CD4-positive, CD25-positive, alpha-beta regulatory T cell (primary cell): ENCODE measurements around the gene CDH3. TPM values are rescaled to one million over a fixed set of nuclear protein-coding genes. Genes with fewer than 3 reads are reported as not detected.
A peak's percentile ranks its signal among the peaks of the same experiment; 100 is the strongest.

ENCODE experiments used
- ATAC-seq, 2 donors: fragments of 150-1000 bp; cut with Tn5 transposase; one replicate each; pipeline ENCODE4 v1.10.0; 2021; ENCODE audit warnings: low read depth in 2 of 2, moderate number of reproducible peaks in 2 of 2, moderate library complexity in 1 of 2
- DNase-seq, 3 donors: peaks; one replicate each; pipeline versions ENCODE4 v3.0.0 to v3.0.0-alpha.2; 2012 to 2022; ENCODE audit warnings: mixed read lengths in 1 of 3
- H3K27ac ChIP-seq: one replicate; pipeline ENCODE4 v1.7.0; 2013; ENCODE audit warnings: mild to moderate bottlenecking, low read length; ENCODE audit not compliant: insufficient read depth, poor library complexity, severe bottlenecking
- H3K27me3 ChIP-seq: one replicate; pipeline ENCODE4 v1.7.0; 2013; ENCODE audit warnings: low read length; ENCODE audit not compliant: control insufficient read depth, insufficient read depth
- H3K36me3 ChIP-seq: one replicate; pipeline ENCODE4 v1.7.0; 2013; ENCODE audit warnings: mild to moderate bottlenecking, low read length, moderate library complexity; ENCODE audit not compliant: control insufficient read depth, insufficient read depth
- H3K4me1 ChIP-seq: 2 replicates; pipeline ENCODE4 v1.7.0; 2013; ENCODE audit warnings: mild to moderate bottlenecking, low read length; ENCODE audit not compliant: insufficient read depth, control insufficient read depth, poor library complexity, severe bottlenecking
- H3K4me3 ChIP-seq: one replicate; pipeline ENCODE4 v1.7.0; 2013; ENCODE audit warnings: low read depth, mild to moderate bottlenecking, low read length, moderate library complexity
- H3K9me3 ChIP-seq, 2 experiments: 1 replicate in 1 of 2; 2 replicates in 1 of 2; pipeline ENCODE4 v1.7.0; 2013; ENCODE audit warnings: low read length in 2 of 2, mild to moderate bottlenecking in 1 of 2, moderate library complexity in 1 of 2; ENCODE audit not compliant: control insufficient read depth in 2 of 2
- H3K27ac Mint-ChIP-seq, 3 donors: one replicate each; pipeline ENCODE4 v1.8.0; 2020 to 2022; ENCODE audit warnings: mild to moderate bottlenecking in 3 of 3, mixed read lengths in 3 of 3, moderate library complexity in 2 of 3
- H3K27me3 Mint-ChIP-seq: one replicate; pipeline ENCODE4 v1.8.0; 2022; ENCODE audit warnings: mild to moderate bottlenecking, mixed read lengths
- H3K36me3 Mint-ChIP-seq: one replicate; pipeline ENCODE4 v1.8.0; 2020; ENCODE audit warnings: mixed read lengths
- H3K4me1 Mint-ChIP-seq, 4 donors: one replicate each; pipeline ENCODE4 v1.8.0; 2020 to 2022; ENCODE audit warnings: mixed read lengths in 4 of 4, mild to moderate bottlenecking in 1 of 4
- H3K4me3 Mint-ChIP-seq, 4 donors: one replicate each; pipeline ENCODE4 v1.8.0; 2020 to 2022; ENCODE audit warnings: mild to moderate bottlenecking in 4 of 4, mixed read lengths in 4 of 4, moderate library complexity in 3 of 4
- H3K9me3 Mint-ChIP-seq, 7 donors: one replicate each; pipeline ENCODE4 v1.8.0; 2020 to 2022; ENCODE audit warnings: mixed read lengths in 7 of 7, mild to moderate bottlenecking in 3 of 7, moderate library complexity in 2 of 7
- polyA plus RNA-seq, 4 donors: library from polyadenylated mRNA; unstranded; fragments of 300-500 nt; fragmentation: Illumina TruSeq; gene quantifications; one replicate each; pipeline ENCODE4 v1.2.3, GENCODE V29; 2021
- total RNA-seq: library from RNA; stranded (reverse); gene quantifications from one replicate; pipeline ENCODE4 v1.2.3, GENCODE V29; 2022

Gene CDH3
- total and polyA plus RNA-seq, 5 donors from 2014 or later: 0.03 to 0.38 (median 0.20) TPM; not detected in 1

DNA sequence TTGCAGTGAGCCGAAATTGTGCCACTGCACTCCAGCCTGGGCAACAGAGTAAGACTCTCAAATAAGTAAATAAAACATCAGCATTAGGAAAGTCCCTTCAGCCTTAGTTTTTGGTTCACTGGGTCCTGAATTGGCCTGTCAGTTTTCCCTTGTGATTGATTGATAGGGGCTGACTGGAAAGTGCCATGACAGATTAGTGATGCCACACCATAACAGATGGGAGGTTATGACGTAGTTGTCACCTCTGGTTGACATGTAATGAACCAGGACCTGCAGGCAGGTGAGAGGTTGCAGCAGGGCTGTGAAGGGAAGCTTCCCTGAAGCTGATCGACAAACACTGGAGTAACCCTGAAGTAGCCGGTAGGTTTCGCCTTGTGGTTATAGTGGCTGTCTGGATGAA, 41.8 kb downstream of the CDH3 start:
- no peaks in the 10 kb centered on the region for H3K4me1 ChIP-seq
- H3K9me3 Mint-ChIP-seq: no peaks in the 10 kb centered on the region
- no peak overlapping the region for H3K4me3 ChIP-seq
- H3K4me1 Mint-ChIP-seq: no peaks in the 10 kb centered on the region
- H3K36me3 ChIP-seq: no peaks in the 10 kb centered on the region
- H3K4me3 Mint-ChIP-seq: no peak overlapping the region
- H3K9me3 ChIP-seq: no peaks in the 10 kb centered on the region
- DNase-seq: no peak
- no peaks in the 10 kb centered on the region for H3K27me3 Mint-ChIP-seq
- H3K27me3 ChIP-seq: no peaks in the 10 kb centered on the region
- H3K27ac ChIP-seq: no peak overlapping the region
- H3K36me3 Mint-ChIP-seq: no peaks in the 10 kb centered on the region
- ATAC-seq: no peak
- no peak overlapping the region for H3K27ac Mint-ChIP-seq

DNA sequence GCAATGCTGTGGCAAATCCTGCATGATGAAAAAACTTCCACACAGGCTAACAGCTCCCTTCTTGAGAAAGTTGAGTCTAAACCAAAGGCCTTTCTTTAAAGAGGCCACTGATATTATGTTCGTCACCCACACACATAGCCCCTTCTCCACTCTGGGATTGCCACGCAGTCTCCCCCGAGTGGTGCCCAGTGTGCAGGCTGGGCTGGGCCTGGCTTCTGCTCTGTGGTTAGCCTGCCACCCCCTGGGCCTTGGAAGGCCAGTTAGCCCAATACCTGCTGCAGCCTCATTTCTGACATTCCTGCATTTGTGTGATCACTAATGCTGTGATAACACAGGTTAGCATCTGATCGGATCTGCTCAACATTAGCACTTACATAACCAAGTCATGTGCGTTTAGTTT, 44.8 kb downstream of the CDH3 start:
- Histone ChIP-seq H3K9me3 (no peaks in the 10 kb centered on the region), H3K4me1 (no peaks in the 10 kb centered on the region), H3K4me3 (no peak overlapping the region), H3K36me3 (no peaks in the 10 kb centered on the region), H3K27ac (no peak overlapping the region), H3K27me3 (no peaks in the 10 kb centered on the region)
- no peak overlapping the region for H3K27ac Mint-ChIP-seq
- H3K27me3 Mint-ChIP-seq: no peaks in the 10 kb centered on the region
- H3K4me3 Mint-ChIP-seq: no peak overlapping the region
- no peaks in the 10 kb centered on the region for H3K9me3 Mint-ChIP-seq
- no peak for ATAC-seq
- no peaks in the 10 kb centered on the region for H3K36me3 Mint-ChIP-seq
- DNase-seq: no peak
- no peaks in the 10 kb centered on the region for H3K4me1 Mint-ChIP-seq

DNA sequence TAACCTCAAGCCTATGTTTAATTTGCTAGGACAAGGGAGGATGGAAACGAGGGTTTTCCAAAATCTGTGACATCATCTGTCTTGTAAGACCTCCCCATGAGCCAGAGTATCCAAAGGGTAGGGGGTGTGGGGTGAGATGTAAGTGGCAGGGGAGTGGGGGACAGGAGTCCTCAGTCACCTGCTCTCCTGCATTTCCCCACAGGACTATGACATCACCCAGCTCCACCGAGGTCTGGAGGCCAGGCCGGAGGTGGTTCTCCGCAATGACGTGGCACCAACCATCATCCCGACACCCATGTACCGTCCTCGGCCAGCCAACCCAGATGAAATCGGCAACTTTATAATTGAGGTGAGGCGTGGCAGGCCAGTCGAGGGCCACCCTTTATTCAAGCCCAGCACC, 50.5 kb downstream of the CDH3 start:
- H3K4me1 ChIP-seq: no peaks in the 10 kb centered on the region

DNA sequence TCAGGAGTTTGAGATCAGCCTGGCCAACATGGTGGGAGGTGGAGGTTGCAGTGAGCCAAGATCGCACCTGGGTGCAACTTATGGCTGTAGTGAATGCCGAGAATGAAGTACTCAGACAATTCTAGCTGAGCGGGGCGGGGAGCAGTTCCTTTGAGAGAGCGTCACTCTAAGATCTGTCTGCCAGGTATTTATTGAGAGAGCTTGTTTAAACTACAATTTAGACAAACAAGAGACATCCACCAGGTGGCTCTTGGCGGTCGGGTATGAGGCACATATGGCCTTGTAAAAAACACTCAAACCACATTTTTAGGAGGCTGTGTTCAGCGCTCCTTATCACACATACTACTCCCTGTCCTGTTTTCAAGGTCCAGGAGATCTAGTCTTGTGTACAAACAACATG, 51.4 kb downstream of the CDH3 start:
- H3K27me3 ChIP-seq: no peaks in the 10 kb centered on the region
- H3K27ac ChIP-seq: no peak overlapping the region
- Mint-ChIP-seq H3K36me3 (no peaks in the 10 kb centered on the region), H3K4me3 (no peak overlapping the region), H3K27ac (no peak overlapping the region), H3K9me3 (no peaks in the 10 kb centered on the region), H3K27me3 (peaks cover 5% of the 10 kb centered on the region), H3K4me1 (no peaks in the 10 kb centered on the region)
- no peaks in the 10 kb centered on the region for H3K4me1 ChIP-seq
- no peaks in the 10 kb centered on the region for H3K9me3 ChIP-seq
- ATAC-seq: no peak
- no peak for DNase-seq
- no peak overlapping the region for H3K4me3 ChIP-seq
- H3K36me3 ChIP-seq: no peaks in the 10 kb centered on the region

More for the DNA sequence above, 50.5 kb downstream of the CDH3 start:
- Histone ChIP-seq H3K27me3 (no peaks in the 10 kb centered on the region), H3K27ac (no peak overlapping the region), H3K9me3 (no peaks in the 10 kb centered on the region), H3K4me3 (no peak overlapping the region), H3K36me3 (no peaks in the 10 kb centered on the region)
- Mint-ChIP-seq H3K36me3 (no peaks in the 10 kb centered on the region), H3K4me3 (no peak overlapping the region), H3K9me3 (no peaks in the 10 kb centered on the region), H3K27ac (no peak overlapping the region), H3K4me1 (no peaks in the 10 kb centered on the region), H3K27me3 (peaks cover 5% of the 10 kb centered on the region)
- DNase-seq (no peak), ATAC-seq (no peak)

DNA sequence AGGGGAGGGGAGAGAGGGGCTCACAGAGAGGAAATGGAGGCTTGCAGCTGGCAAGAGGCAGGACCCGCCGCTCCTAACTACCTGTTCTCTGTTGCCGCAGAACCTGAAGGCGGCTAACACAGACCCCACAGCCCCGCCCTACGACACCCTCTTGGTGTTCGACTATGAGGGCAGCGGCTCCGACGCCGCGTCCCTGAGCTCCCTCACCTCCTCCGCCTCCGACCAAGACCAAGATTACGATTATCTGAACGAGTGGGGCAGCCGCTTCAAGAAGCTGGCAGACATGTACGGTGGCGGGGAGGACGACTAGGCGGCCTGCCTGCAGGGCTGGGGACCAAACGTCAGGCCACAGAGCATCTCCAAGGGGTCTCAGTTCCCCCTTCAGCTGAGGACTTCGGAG, 53.0 kb downstream of the CDH3 start:
- H3K9me3 ChIP-seq: no peaks in the 10 kb centered on the region
- no peaks in the 10 kb centered on the region for H3K4me1 ChIP-seq
- ATAC-seq: no peak
- Mint-ChIP-seq H3K4me1 (no peaks in the 10 kb centered on the region), H3K36me3 (no peaks in the 10 kb centered on the region), H3K4me3 (no peak overlapping the region), H3K9me3 (no peaks in the 10 kb centered on the region), H3K27me3 (peaks cover 5% of the 10 kb centered on the region), H3K27ac (no peak overlapping the region)
- DNase-seq: no peak
- H3K27ac ChIP-seq: no peak overlapping the region
- H3K36me3 ChIP-seq: no peaks in the 10 kb centered on the region
- H3K4me3 ChIP-seq: no peak overlapping the region
- no peaks in the 10 kb centered on the region for H3K27me3 ChIP-seq

DNA sequence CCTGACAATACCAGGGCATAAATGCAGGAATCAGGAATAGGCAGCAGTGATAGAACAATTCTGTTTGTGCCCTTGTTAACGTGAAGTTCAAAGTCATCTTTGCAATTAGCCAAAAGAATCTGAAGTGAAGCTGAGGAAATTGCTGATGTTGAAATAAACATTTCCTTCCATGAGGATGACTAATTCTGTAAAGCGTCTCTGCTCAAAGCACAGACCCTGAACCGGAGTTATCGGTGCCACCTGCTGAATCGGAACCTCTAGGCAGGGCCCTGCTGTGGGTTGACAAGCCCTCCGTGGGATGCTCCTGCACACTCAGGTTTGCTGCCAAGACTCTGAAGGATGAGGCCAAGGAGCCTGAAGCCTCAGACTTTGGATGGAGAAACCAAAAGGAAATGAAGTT, 55.0 kb downstream of the CDH3 start:
- H3K4me3 Mint-ChIP-seq: no peak overlapping the region
- Histone ChIP-seq H3K36me3 (no peaks in the 10 kb centered on the region), H3K9me3 (no peaks in the 10 kb centered on the region), H3K4me1 (no peaks in the 10 kb centered on the region), H3K27ac (no peak overlapping the region), H3K4me3 (no peak overlapping the region), H3K27me3 (no peaks in the 10 kb centered on the region)
- no peaks in the 10 kb centered on the region for H3K36me3 Mint-ChIP-seq
- peaks cover 5% of the 10 kb centered on the region for H3K27me3 Mint-ChIP-seq
- H3K27ac Mint-ChIP-seq: no peak overlapping the region
- DNase-seq (no peak), ATAC-seq (no peak)
- no peaks in the 10 kb centered on the region for H3K9me3 Mint-ChIP-seq
- H3K4me1 Mint-ChIP-seq: peaks cover 0 to 5% (median 2%) of the 10 kb centered on the region in 4 donors

DNA sequence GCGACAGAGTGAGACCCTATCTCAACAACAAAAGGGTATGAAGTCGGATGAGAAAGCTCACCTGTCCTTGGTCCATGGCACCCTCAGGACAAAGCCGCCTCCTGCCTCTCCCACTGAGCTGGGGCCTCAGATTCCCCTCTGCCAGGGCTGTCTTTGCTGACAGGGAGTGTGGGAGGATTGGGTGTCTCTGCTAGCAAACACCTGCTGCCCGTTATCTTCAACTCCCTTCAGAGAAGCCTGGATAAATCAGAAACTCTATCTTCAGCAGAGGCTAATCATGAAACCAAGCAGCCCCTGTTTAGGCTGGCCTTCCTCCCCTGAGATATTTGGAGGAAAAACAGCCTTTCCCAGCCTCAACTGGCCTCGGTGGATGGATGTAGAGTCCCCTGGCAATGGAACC, 55.7 kb downstream of the CDH3 start:
- no peak overlapping the region for H3K4me3 ChIP-seq
- no peak overlapping the region for H3K27ac ChIP-seq
- no peaks in the 10 kb centered on the region for H3K36me3 ChIP-seq
- H3K9me3 ChIP-seq: no peaks in the 10 kb centered on the region
- no peaks in the 10 kb centered on the region for H3K27me3 ChIP-seq
- H3K4me1 Mint-ChIP-seq: peaks cover 0 to 5% (median 2%) of the 10 kb centered on the region in 4 donors
- no peaks in the 10 kb centered on the region for H3K9me3 Mint-ChIP-seq
- ATAC-seq (no peak), DNase-seq (no peak)
- H3K4me3 Mint-ChIP-seq: no peak overlapping the region
- peaks cover 5% of the 10 kb centered on the region for H3K27me3 Mint-ChIP-seq
- H3K27ac Mint-ChIP-seq: no peak overlapping the region
- H3K4me1 ChIP-seq: no peaks in the 10 kb centered on the region
- no peaks in the 10 kb centered on the region for H3K36me3 Mint-ChIP-seq

DNA sequence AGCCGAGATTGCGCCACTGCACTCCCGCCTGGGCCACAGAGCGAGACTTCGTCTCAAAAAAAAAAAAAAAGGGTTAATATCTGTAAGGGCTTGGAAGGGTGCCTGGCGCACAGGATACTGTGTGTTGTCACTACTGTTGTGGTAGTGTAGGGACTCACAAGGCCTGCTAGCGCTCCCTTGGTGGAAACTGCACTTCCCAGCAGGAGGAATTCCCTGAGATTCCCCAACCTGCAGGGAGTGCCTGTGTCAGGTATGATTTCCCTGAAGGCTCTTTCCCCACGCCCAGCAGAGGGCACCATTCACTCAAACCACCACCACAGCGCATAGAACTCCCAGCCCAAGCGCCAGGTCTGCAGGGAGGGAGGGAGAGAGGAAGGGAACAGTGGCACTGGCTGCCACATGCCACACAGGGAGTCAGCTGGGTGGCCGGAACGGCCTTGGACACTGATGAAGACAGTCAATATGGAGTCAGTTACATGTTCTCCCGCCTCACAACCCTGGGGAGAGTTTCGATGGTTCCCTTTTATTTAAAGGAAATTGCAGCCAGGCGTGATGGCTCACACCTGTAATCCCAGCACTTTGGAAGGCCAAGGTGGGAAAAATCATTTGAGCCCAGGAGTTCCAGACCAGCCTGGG, 59.2 kb downstream of the CDH3 start:
- H3K4me3 ChIP-seq: no peak overlapping the region
- peaks cover 0 to 5% (median 2%) of the 10 kb centered on the region in 4 donors for H3K4me1 Mint-ChIP-seq
- peak; percentile 23 to 61 (median 35) for DNase-seq
- no peak overlapping the region for H3K4me3 Mint-ChIP-seq
- no peaks in the 10 kb centered on the region for H3K36me3 ChIP-seq
- no peaks in the 10 kb centered on the region for H3K4me1 ChIP-seq
- peak in 1 of 2 donors; percentile 51 for ATAC-seq
- no peaks in the 10 kb centered on the region for H3K9me3 ChIP-seq
- H3K36me3 Mint-ChIP-seq: no peaks in the 10 kb centered on the region
- peak overlapping the region in 1 of 3 donors; percentile 66 for H3K27ac Mint-ChIP-seq
- H3K27me3 Mint-ChIP-seq: no peaks in the 10 kb centered on the region
- H3K27me3 ChIP-seq: no peaks in the 10 kb centered on the region
- no peak overlapping the region for H3K27ac ChIP-seq
- no peaks in the 10 kb centered on the region for H3K9me3 Mint-ChIP-seq
